HG02759 (cell line): ENCODE data around the gene MAN1B1.
A peak's percentile ranks its signal among the peaks of the same experiment; 100 is the strongest.
"Not testable (repeated sequence)": the region's sequence is repeated elsewhere in the genome, so short reads cannot be mapped to it uniquely, and the experiment has no call there.

Source experiments
- ATAC-seq: cut with Tn5 transposase; IDR thresholded peaks from one replicate; pipeline ENCODE4 v1.9.1; 2021; ENCODE audit warnings: mild to moderate bottlenecking, moderate library complexity; ENCODE audit not compliant: unreplicated experiment

The MAN1B1 gene

DNA sequence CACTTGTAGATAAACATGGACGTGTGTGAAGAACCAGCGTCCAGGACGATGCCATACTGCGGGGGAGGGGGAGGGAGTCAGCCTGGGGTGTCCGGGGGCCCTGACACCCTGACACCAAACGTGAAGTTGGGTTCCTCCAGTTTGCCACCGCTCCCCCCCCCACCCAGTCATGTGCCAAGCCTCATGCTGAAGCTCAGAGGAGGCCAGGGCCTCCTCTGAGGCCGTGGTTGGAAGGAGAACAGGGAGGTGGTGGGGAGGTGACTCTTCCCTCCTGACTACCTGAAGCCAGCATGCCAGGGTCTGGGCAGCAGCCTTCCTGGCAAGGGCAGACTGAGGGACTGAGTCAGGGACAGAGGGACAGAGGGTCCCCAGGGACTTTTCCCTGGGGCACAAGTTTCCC is 34.5 kb upstream of the MAN1B1 start:
- ATAC-seq = no peak

DNA sequence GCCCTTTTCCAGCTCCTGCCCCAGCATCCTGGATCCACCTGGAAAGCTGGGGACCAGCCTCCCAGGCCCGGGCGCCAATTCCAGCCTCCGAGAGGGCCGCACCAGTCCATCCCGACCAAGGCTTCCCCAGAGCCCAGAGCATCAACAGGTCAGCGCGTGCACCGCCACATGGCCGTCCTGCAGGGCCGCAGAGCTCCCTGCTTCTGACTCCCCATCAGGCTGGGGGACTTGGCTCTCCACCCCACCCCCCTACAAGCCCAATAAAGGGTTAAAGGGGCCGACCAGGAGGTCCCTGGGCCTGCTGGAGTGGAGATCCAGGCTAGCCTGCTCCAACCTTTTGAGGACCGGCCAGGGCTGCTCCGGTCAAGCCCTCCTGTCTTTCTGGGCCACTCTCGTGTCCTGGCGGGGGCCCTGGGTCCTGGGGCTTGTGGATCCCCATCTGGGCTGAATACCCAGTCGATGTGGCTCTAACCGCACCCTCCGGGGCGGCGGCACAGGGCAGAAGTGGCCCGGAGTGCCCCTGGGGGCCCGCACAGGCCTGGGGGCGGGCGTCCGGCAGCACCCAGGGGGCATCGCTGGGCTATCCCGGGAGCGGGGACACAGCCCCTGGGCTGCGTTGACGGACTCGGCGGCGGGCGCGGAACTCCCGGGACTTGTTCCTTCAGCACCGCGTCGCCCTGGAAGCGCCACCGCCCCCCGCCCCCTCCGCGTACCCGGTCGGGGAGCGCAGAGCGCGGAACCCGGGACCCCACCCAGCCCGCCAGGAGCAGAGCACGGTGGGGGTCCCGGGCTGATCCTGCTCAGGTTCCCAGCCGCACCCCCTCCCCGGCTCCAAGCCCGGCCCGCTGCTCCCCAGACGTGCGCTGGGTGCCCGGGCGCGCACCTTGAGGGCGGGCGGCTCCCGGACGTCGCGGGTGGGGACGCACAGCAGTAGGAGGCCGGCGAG is 33.5 kb upstream of the MAN1B1 start:
- no peak for ATAC-seq

DNA sequence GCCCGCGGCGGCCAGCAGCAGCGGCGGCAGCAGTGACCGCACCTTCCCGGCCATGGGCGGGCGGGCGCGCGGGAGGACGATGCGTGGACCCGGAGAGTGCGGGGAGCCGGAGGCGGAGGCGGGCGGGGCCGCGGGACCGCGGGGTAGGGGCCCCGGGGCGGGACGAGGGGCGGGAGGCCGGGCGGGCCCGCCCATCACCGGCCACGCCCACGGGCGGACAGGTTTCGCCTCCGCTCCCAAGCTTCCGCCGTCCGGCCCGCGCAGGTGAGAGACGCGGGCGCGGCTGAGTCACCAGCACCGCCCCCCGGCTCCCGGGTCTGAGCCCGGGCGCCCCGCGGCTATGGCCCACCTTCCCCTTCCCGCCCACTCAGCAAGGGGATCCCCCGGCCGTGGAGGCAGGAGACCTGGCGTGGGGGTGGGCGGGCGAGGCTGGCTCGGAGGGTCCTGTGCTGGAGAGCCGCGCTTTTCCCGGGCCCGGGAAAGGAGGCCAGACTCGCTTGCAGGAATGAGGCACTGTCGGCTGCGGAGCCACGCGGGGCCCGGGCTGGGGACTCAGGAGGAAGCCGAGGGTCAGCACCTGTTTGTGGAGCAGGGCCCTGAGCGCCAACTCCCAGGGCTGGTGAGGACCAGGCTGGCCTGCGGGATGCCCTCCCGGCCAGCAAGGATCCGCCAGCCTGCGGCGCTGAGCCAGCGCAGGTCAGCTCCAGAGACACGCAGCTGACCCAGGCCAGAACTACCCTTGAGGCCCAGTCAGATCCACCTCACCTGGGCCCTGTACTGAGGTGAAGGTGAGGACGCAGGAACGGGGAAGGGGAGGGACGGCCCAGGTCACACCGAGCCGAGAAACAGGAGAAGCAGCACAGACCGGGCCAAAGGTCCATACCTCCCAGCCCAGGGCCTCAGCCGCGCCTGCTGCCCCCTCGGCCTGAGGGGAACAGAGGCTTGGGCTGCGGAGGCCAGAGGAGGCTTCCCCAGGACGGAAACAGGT is 32.5 kb upstream of the MAN1B1 start, which contains the start of gene ENTPD2:
TSS of gene ENTPD2 (minus strand) at position 118 of the 988 bp plus-strand sequence. CDS start at position 54, 64 bp downstream.
- ATAC-seq = no peak

DNA sequence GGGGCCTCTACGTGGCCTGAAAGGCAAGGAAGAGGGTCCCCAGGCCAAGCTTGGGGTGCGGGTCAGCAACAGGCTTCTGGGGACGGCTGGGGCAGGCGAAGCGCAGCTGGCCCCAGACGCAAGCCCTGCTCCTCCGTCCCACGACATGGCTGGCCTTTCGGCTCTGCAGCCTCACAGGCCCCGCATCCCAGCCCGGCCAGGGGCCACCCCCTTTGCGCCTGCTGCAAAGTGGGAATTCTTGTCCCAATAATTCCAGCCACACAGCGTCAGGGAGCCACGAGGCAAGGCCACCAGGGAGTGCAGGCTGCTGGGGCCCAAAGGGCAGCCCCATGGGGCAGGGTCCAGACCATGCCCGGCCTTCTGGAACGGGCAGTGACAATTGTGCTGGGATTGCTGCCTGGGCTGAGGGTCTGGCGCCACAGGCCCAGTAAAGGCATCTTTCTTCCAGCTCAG is 31.8 kb upstream of the MAN1B1 start:
- no peak for ATAC-seq

DNA sequence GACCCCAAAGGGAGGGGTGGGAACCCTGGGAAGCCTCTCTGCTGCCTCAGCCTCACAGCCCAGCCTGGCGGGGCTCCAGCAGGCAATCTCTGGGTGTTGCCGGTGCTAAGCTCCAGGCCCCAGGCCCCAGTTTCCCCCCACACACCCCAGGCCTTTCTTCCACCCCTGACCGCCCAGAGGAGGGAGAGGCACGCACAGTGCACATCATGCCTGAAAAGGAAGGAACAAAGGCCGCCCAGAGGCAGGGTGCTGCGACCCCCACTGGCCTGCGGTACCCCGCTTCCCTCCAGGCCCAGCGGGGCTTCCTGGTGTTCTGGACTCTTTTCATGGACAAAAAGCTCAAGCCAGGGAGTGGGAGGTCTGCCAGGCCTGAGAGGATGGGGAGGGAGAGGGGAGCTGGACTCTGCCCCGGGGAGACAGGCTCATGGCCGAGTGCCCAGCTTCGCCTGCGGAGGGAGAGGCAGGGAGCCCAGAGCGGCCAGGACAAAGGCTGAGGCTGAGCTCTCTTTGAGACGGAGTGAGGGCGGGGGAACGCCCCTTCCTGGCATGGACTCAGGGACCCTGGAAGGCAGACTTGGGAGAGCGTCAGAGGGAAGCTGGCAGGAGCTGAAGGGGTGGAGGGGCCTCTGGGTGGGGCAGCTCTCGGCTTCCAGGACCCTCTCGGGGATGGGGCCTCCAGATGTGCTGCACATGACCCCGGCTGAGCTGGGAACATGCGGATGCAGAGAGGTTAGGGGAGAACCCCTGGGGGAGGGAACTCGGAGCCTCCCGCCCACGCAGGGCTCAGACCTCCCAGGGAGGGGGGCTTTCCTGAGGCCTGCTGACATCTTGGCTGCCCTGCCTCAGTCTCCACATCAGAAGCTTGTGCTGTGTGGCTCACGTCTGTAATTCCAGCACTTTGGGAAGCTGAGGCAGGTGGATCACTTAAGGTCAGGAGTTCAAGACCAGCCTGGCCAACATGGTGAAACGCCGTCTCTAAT is 31.1 kb upstream of the MAN1B1 start:
- ATAC-seq = no peak

DNA sequence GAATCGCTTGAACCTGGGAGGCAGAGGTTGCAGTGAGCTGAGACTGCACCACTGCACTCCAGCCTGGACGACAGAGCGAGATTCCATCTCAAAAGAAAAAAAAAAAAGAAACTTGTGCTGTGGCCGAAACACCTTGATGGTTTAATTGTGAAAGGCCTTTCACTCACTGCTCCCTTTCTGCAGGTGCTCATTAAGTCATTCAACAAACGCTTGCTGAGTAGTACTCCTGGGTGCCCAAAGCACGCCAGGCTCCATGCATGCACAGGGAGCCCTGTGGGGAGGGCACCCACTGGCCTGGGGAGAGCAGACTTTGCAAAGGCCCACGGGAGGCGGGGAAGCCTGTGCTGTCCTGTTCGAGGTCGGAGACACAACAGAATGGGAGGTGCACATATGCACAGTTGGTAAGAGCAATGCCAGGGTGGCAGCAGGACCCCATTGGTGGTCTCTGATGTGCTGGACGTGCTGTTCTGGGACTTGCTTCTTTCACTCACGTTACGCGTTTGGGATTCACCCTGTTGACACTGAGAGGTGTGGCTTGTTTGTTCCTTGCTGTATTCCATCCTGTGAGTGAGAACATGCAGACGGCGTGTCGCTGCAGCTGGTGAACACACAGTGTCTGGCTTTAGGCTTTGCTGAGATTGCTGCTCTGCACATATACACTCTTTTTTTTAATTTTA is 29.9 kb upstream of the MAN1B1 start:
- no peak for ATAC-seq

DNA sequence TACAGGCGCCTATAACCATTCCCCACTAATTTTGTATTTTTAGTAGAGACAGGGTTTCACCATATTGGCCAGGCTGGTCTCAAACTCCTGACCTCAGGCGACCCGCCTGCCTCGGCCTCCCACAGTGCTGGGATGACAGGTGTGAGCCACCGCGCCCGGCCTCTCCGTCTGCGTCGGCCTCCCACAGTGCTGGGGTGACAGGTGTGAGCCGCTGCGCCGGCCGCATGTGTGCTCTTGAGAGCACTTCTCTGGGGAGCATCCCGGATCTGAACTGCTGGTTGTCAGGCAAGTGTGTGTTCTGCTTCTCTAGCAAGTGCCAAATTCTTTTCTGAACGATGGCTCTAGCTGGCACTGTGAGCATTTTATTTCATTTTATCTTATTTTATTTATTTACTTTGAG is 29.2 kb upstream of the MAN1B1 start:
- ATAC-seq = no peak

DNA sequence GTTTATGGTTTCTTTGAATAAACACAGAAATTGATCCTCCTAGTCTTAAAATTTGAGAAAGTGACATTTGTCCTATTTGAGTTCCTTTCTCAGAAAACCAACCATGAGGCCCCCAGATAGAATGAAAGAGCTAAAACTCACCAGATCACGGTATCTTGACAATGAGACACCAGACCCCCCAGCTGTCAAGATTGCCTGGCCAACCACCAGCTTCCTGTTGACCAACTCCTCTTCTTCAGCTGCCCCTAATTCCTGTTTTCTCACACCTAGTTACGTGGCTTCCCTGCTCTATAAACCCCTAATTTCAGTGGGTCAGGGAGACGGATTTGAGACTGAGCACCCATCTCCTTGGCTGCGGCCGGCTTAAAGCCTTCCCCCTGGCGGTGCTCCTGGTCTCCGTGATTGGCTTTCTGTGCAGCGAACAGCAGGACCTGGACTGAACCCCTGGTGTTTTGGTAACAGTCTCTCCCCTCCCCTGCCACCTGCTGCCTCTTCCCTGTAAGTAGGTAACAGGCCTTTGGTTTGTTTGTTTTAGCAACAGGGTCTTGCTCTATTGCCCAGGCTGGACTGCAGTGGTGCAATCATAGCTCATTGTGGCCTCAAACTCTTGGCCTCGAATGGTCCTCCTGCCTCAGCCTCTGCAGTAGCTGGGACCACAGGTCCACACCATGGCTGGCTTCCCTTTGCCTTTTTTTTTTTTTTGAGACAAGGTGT is 28.1 kb upstream of the MAN1B1 start:
- no peak for ATAC-seq

DNA sequence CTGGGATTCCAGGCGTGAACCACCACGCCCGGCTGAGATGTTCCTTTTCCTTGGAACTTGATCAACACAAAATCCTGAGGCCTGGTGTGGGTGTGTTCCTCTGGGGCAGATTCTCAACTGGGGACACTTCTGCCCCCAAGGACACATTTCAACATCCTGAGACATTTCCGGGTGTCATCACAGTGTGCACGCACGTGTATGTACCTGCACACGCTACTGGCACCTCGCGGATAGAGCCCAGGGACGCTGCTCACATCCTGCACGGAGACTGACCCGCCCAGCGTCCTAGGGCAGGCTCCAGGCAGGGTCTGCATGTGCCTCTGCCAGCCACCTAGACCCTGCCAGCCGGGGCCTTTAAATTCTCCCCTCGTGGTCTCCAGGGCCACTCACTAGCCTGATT is 24.4 kb upstream of the MAN1B1 start:
- ATAC-seq = no peak

DNA sequence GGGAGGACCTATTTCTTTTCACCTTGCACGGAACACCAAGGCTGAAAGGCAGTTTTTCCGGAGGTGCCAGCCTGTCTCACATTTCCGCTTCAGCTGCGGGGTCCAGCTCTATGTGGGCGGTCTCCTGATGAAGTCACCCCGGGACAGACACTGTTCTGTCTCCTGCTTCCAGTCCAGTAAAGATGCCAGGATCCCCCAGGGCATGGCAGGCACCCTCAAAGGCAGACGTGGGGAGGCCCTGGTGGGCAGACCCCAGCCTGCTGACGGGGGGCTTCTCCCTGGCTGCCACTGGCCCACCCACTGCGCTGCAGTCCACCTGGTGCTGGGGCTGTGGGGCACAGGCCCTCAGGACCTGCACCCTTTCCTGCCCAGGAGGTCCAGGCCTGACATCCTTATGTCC is 24.0 kb upstream of the MAN1B1 start:
- ATAC-seq = not testable (repeated sequence)

DNA sequence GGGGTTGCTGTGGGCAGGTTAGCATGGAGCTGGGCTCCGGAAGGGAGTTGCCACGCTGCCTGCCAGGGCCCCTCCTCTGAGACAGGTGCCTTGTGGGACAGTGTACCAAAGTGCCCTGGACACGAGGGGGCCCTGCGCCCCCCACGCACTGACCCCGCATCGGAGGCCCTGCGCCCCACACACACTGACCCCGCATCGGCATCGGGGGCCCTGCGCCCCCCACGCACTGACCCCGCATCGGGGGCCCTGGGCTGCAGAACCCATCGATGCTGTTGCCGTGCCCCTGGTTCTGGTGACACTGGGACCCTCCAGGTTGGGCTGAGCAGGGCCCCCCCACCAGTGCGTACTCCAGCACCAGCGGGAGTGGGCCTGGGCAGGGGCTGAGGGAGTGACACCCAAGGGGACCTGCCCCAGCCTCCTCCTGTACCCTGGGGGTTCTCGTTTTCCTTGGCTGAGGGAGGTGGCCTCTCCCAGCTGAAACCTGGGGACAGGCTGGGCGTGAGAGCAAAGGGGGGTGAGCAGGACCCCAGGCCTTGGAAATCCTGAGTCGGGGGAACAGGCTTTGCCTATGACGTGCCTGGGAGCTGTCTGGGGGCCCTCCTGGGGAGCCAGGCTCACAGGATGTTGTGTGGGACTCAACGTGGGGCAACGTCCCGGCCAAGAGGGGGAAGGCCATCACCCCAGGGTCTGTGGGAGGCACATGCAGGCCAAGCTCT is 23.3 kb upstream of the MAN1B1 start:
- no peak for ATAC-seq

DNA sequence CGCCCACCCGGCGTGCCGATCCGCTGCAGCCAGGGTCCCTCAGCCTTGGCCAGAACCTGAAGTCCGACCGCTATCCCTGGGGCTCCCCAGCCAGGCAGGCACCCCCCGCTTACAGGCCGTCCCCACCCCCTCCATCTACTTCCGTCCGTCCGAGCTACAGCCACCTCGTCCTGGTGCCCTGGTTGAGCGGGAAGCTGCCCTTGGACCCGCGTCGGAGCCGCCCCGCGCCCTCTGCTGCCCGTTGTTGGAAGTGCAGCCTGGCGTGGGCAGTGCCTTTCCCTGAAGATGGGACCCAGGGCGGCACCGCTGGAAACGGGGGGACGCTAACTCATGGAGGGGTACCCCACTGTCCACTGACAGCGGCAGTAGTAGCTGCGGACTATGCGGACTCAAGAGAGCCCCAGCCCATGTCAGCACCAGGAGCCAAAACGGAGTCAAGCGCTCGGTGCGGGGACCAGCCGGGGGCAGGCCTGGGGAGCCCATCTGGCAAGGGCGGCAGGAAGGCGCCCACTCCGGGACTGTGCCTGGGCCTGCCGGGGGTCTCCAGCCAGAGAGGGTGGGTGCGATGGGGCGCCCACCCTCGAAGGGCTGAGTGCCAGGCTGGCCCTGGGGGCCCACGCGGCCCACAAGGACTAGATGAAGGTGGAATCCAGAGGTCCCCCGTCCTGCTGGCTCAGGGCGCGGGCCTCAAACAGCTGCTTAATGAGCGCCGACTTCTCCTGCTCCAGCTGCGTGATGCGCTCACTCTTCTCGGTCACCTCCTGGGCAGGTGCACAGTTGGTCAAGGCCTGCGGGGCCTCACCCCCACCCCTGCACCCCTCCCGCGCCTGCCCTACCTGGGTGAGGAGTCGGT is 22.5 kb upstream of the MAN1B1 start:
- no peak for ATAC-seq

DNA sequence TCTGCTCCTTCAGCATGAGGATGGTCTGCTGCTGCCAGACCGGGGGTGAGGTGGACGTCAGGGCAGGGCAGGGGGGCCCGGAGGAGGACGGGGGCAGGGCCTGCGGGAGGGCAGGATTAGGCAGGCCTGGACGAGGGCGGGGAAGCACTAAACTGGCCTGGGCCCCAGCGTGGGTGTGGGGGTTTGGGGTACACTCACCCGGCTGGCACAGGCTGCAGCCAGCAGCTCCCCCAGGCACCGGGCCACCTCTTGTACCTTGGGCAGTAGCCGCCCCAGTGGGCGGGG is 22.0 kb upstream of the MAN1B1 start:
- ATAC-seq = no peak

DNA sequence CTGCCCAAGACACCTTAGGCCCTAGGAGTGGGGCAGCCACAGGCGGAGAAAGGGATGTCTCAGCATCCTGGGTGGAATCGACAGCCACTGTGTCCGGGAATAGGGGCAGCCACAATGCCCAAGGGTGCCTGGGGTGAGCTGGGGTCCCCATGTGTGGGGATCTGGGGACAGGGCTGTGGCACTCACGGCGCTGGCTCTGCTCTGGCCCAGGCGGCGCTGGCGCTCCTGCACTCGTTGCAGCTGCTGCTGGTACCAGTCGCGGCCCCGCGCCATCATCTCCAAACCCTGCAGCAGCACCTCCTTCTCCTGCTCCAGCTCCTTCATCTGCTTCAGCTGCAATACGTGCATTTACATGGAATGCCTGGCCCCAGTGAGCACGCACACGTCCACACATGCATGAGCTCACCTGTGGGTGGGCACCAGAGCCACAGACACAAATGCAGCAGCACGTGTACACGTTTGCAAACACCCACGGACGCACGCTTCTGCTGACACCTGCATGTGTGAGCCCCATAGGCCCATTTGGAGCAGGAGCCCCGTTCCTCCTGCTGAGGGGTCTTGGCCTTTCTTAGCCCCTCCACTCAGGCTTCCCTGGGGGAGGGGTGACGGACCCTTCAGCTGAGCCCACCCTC is 21.3 kb upstream of the MAN1B1 start:
- ATAC-seq = no peak

DNA sequence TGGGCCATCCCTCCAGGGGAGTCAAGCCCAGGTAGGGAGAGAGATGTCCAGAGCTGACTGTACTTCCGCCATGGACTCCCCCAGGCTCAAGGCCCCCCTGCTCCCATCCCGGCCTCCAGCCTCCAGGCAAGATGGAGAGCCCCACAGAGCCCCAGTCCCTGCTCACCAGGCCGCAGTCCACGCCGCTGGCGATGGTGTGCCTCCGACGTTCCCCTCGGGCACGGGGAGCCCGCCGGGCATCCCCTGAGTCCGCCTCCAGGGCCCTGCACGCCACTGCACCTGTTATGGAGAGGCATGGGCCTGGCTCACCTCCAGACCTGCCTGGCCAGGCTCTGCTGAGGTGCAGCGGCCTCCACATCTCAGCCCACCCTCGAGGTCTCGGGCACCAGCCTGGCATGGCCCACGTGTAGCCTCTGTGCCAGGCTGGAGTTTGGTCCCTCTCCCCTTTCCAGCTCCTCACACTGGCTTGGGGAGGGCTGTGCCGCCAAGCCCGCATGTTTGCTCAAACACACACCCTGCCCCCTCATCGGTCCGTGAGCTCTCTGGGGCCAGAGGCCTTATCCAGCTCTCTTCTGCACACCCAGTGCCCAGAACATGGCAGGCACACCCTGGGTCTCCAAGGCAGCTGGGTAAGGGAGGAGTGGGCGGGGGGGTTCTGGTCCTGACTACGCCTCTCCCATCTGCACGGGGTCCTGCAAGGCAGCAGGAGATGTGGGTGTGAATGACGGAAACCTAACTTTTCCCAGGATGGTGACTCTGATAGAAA is 20.5 kb upstream of the MAN1B1 start:
- ATAC-seq = no peak

DNA sequence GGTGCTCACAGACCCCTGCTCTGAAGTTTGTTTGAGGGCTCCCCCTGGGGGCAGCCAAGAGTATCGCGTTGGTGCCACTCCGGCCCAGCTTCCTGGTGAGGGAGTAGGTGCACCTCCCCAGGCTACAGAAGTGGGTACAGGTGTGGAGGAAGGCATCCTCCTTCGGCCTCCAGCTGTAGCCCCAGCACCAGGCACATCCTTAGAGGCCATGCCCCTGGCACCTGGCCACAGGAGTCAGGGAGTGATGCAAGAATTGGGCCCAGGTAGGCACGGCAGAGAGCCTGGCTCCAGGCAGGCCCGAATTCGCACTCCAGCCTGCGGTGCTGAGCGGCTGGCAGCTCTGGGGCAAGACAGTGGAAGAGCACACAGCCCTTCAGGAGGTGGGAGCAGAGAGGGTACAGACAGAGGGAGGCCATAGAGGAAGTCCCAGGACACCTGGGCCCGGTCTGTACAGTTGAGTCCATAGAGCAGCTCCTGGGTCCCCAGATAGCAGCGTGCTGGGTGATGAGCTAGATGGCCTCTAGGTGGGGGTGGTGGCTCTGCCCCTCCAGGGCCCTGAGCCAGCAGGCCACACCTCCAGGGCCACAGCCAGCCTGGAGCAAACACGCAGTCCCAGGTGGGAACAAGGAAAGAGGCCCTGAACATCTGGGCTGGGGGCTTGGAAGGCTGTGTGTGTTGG is 18.8 kb upstream of the MAN1B1 start:
- ATAC-seq = peak; percentile 37
